KOPT-K1 (cell line): ENCODE results near the gene TNFRSF21.

Experiments used
- H3K27ac ChIP-seq: fragments of 200-600 bp; sonication (generic); 2 replicates; pipeline ENCODE4 v1.5.1; 2016; ENCODE audit warnings: antibody characterized with exemption, mild to moderate bottlenecking, low read depth, low read length; ENCODE audit not compliant: poor library complexity, severe bottlenecking
- H3K36me3 ChIP-seq: fragments of 200-600 bp; sonication (generic); 2 replicates; pipeline ENCODE4 v1.5.1; 2017; ENCODE audit warnings: antibody characterized with exemption, mild to moderate bottlenecking, low read length, moderate library complexity; ENCODE audit not compliant: insufficient read depth
- H3K9me3 ChIP-seq: fragments of 200-600 bp; sonication (generic); 2 replicates; pipeline ENCODE4 v1.5.1; 2017; ENCODE audit warnings: antibody characterized with exemption, low read length, mild to moderate bottlenecking; ENCODE audit not compliant: insufficient read depth, poor library complexity, severe bottlenecking

Gene TNFRSF21

GRCh38 chr6:47256981-47257730, 52.5 kb downstream of the TNFRSF21 start:
- Histone ChIP-seq H3K27ac (peak overlapping the region; percentile 24), H3K9me3 (no peaks in the 10 kb centered on the region), H3K36me3 (no peaks in the 10 kb centered on the region)

GRCh38 chr6:47256361-47256760, 53.3 kb downstream of the TNFRSF21 start:
- H3K36me3 ChIP-seq = no peaks in the 10 kb centered on the region
- H3K9me3 ChIP-seq = no peaks in the 10 kb centered on the region
- peak overlapping the region; percentile 24 for H3K27ac ChIP-seq

- Histone ChIP-seq H3K27ac (peak overlapping the region; percentile 95), H3K36me3 (no peaks in the 10 kb centered on the region), H3K9me3 (no peaks in the 10 kb centered on the region)
Measured at GRCh38 chr6:47254906-47255305, 54.8 kb downstream of the TNFRSF21 start.

- H3K27ac ChIP-seq = peak overlapping the region; percentile 95
- no peaks in the 10 kb centered on the region for H3K36me3 ChIP-seq
Measured at GRCh38 chr6:47254051-47254450, 55.7 kb downstream of the TNFRSF21 start.

GRCh38 chr6:47253136-47253535, 56.6 kb downstream of the TNFRSF21 start:
- Histone ChIP-seq H3K36me3 (no peaks in the 10 kb centered on the region), H3K9me3 (no peaks in the 10 kb centered on the region), H3K27ac (peak overlapping the region; percentile 95)

More at GRCh38 chr6:47254051-47254450, 55.7 kb downstream of the TNFRSF21 start:
- H3K9me3 ChIP-seq = no peaks in the 10 kb centered on the region

GRCh38 chr6:47252633-47253032, 57.1 kb downstream of the TNFRSF21 start:
- Histone ChIP-seq H3K36me3 (no peaks in the 10 kb centered on the region), H3K27ac (peak overlapping the region; percentile 95), H3K9me3 (no peaks in the 10 kb centered on the region)

- H3K36me3 ChIP-seq = no peaks in the 10 kb centered on the region
- no peaks in the 10 kb centered on the region for H3K9me3 ChIP-seq
- H3K27ac ChIP-seq = peak overlapping the region; percentile 95
Measured at GRCh38 chr6:47251396-47251795, 58.3 kb downstream of the TNFRSF21 start.

GRCh38 chr6:47250302-47250701, 59.4 kb downstream of the TNFRSF21 start:
- peak overlapping the region; percentile 95 for H3K27ac ChIP-seq
- H3K36me3 ChIP-seq = no peaks in the 10 kb centered on the region
- H3K9me3 ChIP-seq = no peaks in the 10 kb centered on the region

- H3K36me3 ChIP-seq = no peaks in the 10 kb centered on the region
- H3K9me3 ChIP-seq = no peaks in the 10 kb centered on the region
- peak overlapping the region; percentile 95 for H3K27ac ChIP-seq
Measured at GRCh38 chr6:47248446-47248845, 61.3 kb downstream of the TNFRSF21 start.

GRCh38 chr6:47247227-47247797, 62.4 kb downstream of the TNFRSF21 start:
- Histone ChIP-seq H3K9me3 (no peaks in the 10 kb centered on the region), H3K36me3 (no peaks in the 10 kb centered on the region), H3K27ac (peak overlapping the region; percentile 95)

- peak overlapping the region; percentile 95 for H3K27ac ChIP-seq
- H3K36me3 ChIP-seq = no peaks in the 10 kb centered on the region
- no peaks in the 10 kb centered on the region for H3K9me3 ChIP-seq
Measured at GRCh38 chr6:47246551-47246950, 63.2 kb downstream of the TNFRSF21 start.

GRCh38 chr6:47245745-47246371, 63.8 kb downstream of the TNFRSF21 start:
- H3K36me3 ChIP-seq = no peaks in the 10 kb centered on the region
- peak overlapping the region; percentile 95 for H3K27ac ChIP-seq

GRCh38 chr6:47242483-47243386, 67.0 kb downstream of the TNFRSF21 start:
- H3K27ac ChIP-seq = peak overlapping the region; percentile 96
- no peaks in the 10 kb centered on the region for H3K9me3 ChIP-seq
- 0 out of 2 replicates have a peak, but pooled peaks cover 3% of the 10 kb centered on the region for H3K36me3 ChIP-seq

More at GRCh38 chr6:47245745-47246371, 63.8 kb downstream of the TNFRSF21 start:
- H3K9me3 ChIP-seq = no peaks in the 10 kb centered on the region

- Histone ChIP-seq H3K27ac (peak overlapping the region; percentile 96), H3K36me3 (0 out of 2 replicates have a peak, but pooled peaks cover 3% of the 10 kb centered on the region), H3K9me3 (no peaks in the 10 kb centered on the region)
Measured at GRCh38 chr6:47241742-47242482, 67.8 kb downstream of the TNFRSF21 start.
